ENCODE results near the gene KRT81.
A peak's percentile ranks its signal among the peaks of the same experiment; 100 is the strongest.

The KRT81 gene

DNA sequence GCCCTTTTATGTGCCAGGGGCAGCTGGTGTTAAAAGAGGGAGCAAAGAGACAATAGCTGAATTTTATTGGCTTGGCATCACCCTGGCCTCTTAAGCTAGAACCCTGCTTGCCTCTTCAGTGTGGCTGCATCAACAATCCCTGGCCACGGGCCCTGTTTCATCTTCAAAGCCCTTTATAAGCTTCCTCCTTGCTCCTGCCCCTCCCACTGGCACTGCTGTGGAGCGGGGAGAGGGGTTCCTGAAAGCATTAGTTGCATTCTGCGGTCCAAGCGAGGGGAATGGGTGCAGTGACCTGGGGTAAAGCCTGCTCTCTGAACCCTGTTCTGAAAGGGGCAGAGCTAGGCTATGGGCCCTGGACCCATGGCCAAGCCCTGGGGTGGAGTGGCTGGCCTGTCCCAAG lies 30.1 kb upstream of the KRT81 start:
- Histone ChIP-seq H4K91ac (ENCODE audit: low read length) (no peak overlapping the region), H2BK120ac (ENCODE audit: low read depth, low read length) (no peak overlapping the region), H3K36me3 (ENCODE audit: control insufficient read depth in 1 of 2, insufficient read depth in 2 of 2, low read depth in 1 of 2, low read length in 2 of 2) (no peaks in the 10 kb centered on the region), H3K79me1 (replicated peaks; ENCODE audit: low read length, poor library complexity, severe bottlenecking) (no peaks in the 10 kb centered on the region), H3K14ac (ENCODE audit: low read length in 2 of 2) (no peak overlapping the region), H2BK12ac (ENCODE audit: low read length in 2 of 2) (no peak overlapping the region), H2BK5ac (ENCODE audit: low read depth, low read length, poor library complexity, severe bottlenecking) (no peak overlapping the region), H2BK15ac (ENCODE audit: low read depth, poor library complexity, severe bottlenecking) (no peak overlapping the region), H3K18ac (ENCODE audit: low read depth in 1 of 2, low read length in 2 of 2) (no peak overlapping the region), H3K4me3 (ENCODE audit: insufficient read depth in 1 of 2, low read depth in 1 of 2, low read length in 2 of 2) (no peak overlapping the region), H2AK5ac (ENCODE audit: low read length, severe bottlenecking) (no peak overlapping the region), H4K8ac (ENCODE audit: low read length) (no peak overlapping the region), H2AFZ (ENCODE audit: low read depth, low read length) (no peak overlapping the region), H3K9ac (ENCODE audit: low read length) (no peak overlapping the region), H3K4me2 (ENCODE audit: low read length, poor library complexity, severe bottlenecking) (no peak overlapping the region), H3K9me3 (ENCODE audit: control insufficient read depth, low read length) (no peaks in the 10 kb centered on the region), H3K4ac (ENCODE audit: low read depth in 1 of 2, low read length in 2 of 2) (no peak overlapping the region), H3K27me3 (ENCODE audit: control insufficient read depth in 1 of 2, insufficient read depth in 1 of 2, low read length in 2 of 2) (peaks cover 72 to 92% of the 10 kb centered on the region in 2 experiments), H3K23ac (ENCODE audit: low read length in 2 of 2) (no peak overlapping the region), H3K4me1 (ENCODE audit: control insufficient read depth, insufficient read depth, low read depth, low read length) (no peaks in the 10 kb centered on the region), H3K27ac (ENCODE audit: low read length, poor library complexity, severe bottlenecking) (no peak overlapping the region)
- 65% methylated on average over 4 of the region's 4 CpGs for WGBS
- DNase-seq = no peak

DNA sequence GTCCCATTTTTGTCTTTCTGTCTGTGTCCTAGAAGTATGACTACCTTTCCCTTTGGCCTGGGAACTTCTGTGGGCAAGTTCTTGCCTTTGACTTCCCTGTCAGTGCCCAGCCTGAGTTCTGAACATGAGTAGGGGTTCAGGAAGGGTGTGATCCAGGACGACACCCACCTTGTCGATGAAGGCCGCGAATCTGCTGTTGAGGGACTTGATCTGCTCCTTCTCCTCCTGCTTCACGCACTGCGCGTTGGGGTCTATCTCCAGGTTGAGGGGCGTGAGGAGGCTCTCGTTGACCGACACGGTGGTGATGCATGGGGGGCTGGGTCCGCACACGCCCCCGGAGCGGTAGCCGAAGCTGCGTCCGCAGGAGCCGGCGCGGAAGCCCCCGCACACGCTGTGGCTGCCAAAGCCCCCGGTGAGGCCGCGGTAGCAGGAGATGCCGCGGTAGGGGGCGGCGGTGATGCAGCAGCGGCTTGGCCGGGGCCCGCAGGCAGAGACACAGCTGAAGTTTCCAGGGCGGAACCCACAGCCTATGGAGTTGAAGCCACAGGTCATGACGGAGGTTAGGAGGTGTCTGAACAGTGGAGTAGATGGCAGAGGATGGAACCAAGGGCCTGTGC lies 29.6 kb upstream of the KRT81 start, which contains the start of gene KRT83:
KRT83 (minus strand) TSS at position 615 of the 617 bp plus-strand sequence; CDS start at position 552, 63 bp downstream.
- H2BK5ac ChIP-seq (ENCODE audit: low read depth, low read length, poor library complexity, severe bottlenecking) = no peak within 1 kb of the TSS
- H3K18ac ChIP-seq (ENCODE audit: low read depth in 1 of 2, low read length in 2 of 2) = no peak within 1 kb of the TSS
- H3K27me3 ChIP-seq (ENCODE audit: control insufficient read depth in 1 of 2, insufficient read depth in 1 of 2, low read length in 2 of 2) = peaks cover 72 to 96% of the 10 kb centered on the region in 2 experiments
- H4K8ac ChIP-seq (ENCODE audit: low read length) = no peak within 1 kb of the TSS
- H2BK120ac ChIP-seq (ENCODE audit: low read depth, low read length) = no peak within 1 kb of the TSS
- H3K4me2 ChIP-seq (ENCODE audit: low read length, poor library complexity, severe bottlenecking) = no peak within 1 kb of the TSS
- H3K27ac ChIP-seq (ENCODE audit: low read length, poor library complexity, severe bottlenecking) = no peak within 1 kb of the TSS
- no peaks in the 10 kb centered on the region for H3K4me1 ChIP-seq (ENCODE audit: control insufficient read depth, insufficient read depth, low read depth, low read length)
- H2AK5ac ChIP-seq (ENCODE audit: low read length, severe bottlenecking) = no peak within 1 kb of the TSS
- H2BK12ac ChIP-seq (ENCODE audit: low read length in 2 of 2) = no peak within 1 kb of the TSS
- no peak within 1 kb of the TSS for H3K14ac ChIP-seq (ENCODE audit: low read length in 2 of 2)
- no peak within 1 kb of the TSS for H4K91ac ChIP-seq (ENCODE audit: low read length)
- H3K36me3 ChIP-seq (ENCODE audit: control insufficient read depth in 1 of 2, insufficient read depth in 2 of 2, low read depth in 1 of 2, low read length in 2 of 2) = no peaks in the 10 kb centered on the region
- no peaks in the 10 kb centered on the region for H3K79me1 ChIP-seq (replicated peaks; ENCODE audit: low read length, poor library complexity, severe bottlenecking)
- H3K9me3 ChIP-seq (ENCODE audit: control insufficient read depth, low read length) = no peaks in the 10 kb centered on the region
- no peak within 1 kb of the TSS for H2BK15ac ChIP-seq (ENCODE audit: low read depth, poor library complexity, severe bottlenecking)
- no peak within 1 kb of the TSS for H3K4me3 ChIP-seq (ENCODE audit: insufficient read depth in 1 of 2, low read depth in 1 of 2, low read length in 2 of 2)
- WGBS = 88% methylated on average over 35 of the region's 35 CpGs
- H3K4ac ChIP-seq (ENCODE audit: low read depth in 1 of 2, low read length in 2 of 2) = no peak within 1 kb of the TSS
- no peak within 1 kb of the TSS for H3K23ac ChIP-seq (ENCODE audit: low read length in 2 of 2)
- DNase-seq = no peak
- no peak within 1 kb of the TSS for H3K9ac ChIP-seq (ENCODE audit: low read length)
- no peak within 1 kb of the TSS for H2AFZ ChIP-seq (ENCODE audit: low read depth, low read length)

DNA sequence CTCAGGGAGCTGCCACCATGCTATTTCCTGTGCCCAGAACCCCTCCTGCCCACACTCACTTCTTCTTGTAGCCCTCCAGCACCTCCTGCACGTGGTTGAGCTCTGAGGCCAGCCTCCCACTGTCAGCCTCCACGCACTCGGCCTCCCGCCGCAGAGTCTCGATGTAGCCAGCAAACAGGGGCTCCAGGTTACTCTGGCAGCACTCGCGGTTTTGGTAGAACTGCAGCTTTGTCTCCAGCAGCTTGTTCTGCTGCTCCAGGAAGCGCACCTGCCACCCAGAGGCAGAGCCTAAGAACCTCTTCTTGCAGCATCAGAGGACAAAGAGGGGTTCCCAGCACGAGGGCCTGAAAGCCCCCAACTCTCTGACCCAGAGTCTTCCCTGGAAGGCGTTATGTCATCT lies 27.8 kb upstream of the KRT81 start:
- peaks cover 78 to 98% of the 10 kb centered on the region in 2 experiments for H3K27me3 ChIP-seq (ENCODE audit: control insufficient read depth in 1 of 2, insufficient read depth in 1 of 2, low read length in 2 of 2)
- no peak overlapping the region for H4K91ac ChIP-seq (ENCODE audit: low read length)
- no peak overlapping the region for H2BK12ac ChIP-seq (ENCODE audit: low read length in 2 of 2)
- DNase-seq = no peak
- no peak overlapping the region for H4K8ac ChIP-seq (ENCODE audit: low read length)
- no peak overlapping the region for H3K9ac ChIP-seq (ENCODE audit: low read length)
- H3K14ac ChIP-seq (ENCODE audit: low read length in 2 of 2) = no peak overlapping the region
- H3K27ac ChIP-seq (ENCODE audit: low read length, poor library complexity, severe bottlenecking) = no peak overlapping the region
- H3K4ac ChIP-seq (ENCODE audit: low read depth in 1 of 2, low read length in 2 of 2) = no peak overlapping the region
- no peaks in the 10 kb centered on the region for H3K9me3 ChIP-seq (ENCODE audit: control insufficient read depth, low read length)
- H2AFZ ChIP-seq (ENCODE audit: low read depth, low read length) = no peak overlapping the region
- H3K79me1 ChIP-seq (replicated peaks; ENCODE audit: low read length, poor library complexity, severe bottlenecking) = no peaks in the 10 kb centered on the region
- no peak overlapping the region for H2BK15ac ChIP-seq (ENCODE audit: low read depth, poor library complexity, severe bottlenecking)
- no peaks in the 10 kb centered on the region for H3K4me1 ChIP-seq (ENCODE audit: control insufficient read depth, insufficient read depth, low read depth, low read length)
- H3K23ac ChIP-seq (ENCODE audit: low read length in 2 of 2) = no peak overlapping the region
- 65% methylated on average over 11 of the region's 11 CpGs for WGBS
- H3K18ac ChIP-seq (ENCODE audit: low read depth in 1 of 2, low read length in 2 of 2) = no peak overlapping the region
- no peak overlapping the region for H2BK120ac ChIP-seq (ENCODE audit: low read depth, low read length)
- no peak overlapping the region for H2AK5ac ChIP-seq (ENCODE audit: low read length, severe bottlenecking)
- H2BK5ac ChIP-seq (ENCODE audit: low read depth, low read length, poor library complexity, severe bottlenecking) = no peak overlapping the region
- no peaks in the 10 kb centered on the region for H3K36me3 ChIP-seq (ENCODE audit: control insufficient read depth in 1 of 2, insufficient read depth in 2 of 2, low read depth in 1 of 2, low read length in 2 of 2)
- H3K4me3 ChIP-seq (ENCODE audit: insufficient read depth in 1 of 2, low read depth in 1 of 2, low read length in 2 of 2) = no peak overlapping the region
- no peak overlapping the region for H3K4me2 ChIP-seq (ENCODE audit: low read length, poor library complexity, severe bottlenecking)

DNA sequence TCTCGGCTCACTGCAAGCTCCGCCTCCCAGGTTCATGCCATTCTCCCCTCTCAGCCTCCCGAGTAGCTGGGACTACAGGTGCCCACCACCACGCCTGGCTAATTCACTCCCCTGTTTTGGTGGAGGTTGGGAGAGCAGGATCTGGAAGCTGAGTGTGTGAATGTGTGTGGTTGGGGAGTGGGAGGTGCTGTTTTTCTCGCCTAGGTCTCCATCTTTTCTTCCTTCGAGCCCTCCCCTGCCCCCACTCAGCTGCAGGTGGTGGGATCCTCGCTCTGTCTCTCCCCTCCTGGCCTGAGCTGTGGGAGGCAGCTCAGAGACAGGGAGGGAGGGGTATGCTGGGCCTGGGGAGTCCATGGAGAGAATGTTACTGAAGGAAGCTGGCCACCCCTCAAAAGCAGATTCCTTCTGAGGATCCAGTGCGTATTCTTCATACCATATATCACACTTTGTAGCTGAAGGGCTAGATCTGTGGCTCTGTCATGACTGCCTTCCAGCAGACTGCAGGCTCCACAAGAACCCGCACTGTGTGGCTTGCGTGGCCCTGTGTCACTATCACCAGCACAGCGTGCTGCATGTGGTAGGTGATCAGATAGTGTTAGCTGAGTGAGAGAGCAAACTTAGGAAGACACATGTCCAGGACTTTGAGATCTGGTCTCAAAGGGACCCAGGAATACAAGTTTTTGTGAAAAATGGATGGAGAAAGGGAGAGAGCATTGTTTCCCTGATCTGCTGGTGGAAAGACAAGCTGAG lies 27.1 kb upstream of the KRT81 start:
- Histone ChIP-seq H2BK12ac (ENCODE audit: low read length in 2 of 2) (no peak overlapping the region), H3K4ac (ENCODE audit: low read depth in 1 of 2, low read length in 2 of 2) (no peak overlapping the region), H3K79me1 (replicated peaks; ENCODE audit: low read length, poor library complexity, severe bottlenecking) (no peaks in the 10 kb centered on the region), H2BK120ac (ENCODE audit: low read depth, low read length) (no peak overlapping the region), H2BK15ac (ENCODE audit: low read depth, poor library complexity, severe bottlenecking) (no peak overlapping the region), H2BK5ac (ENCODE audit: low read depth, low read length, poor library complexity, severe bottlenecking) (no peak overlapping the region), H3K23ac (ENCODE audit: low read length in 2 of 2) (no peak overlapping the region), H3K27me3 (ENCODE audit: control insufficient read depth in 1 of 2, insufficient read depth in 1 of 2, low read length in 2 of 2) (peaks cover 78 to 98% of the 10 kb centered on the region in 2 experiments), H3K27ac (ENCODE audit: low read length, poor library complexity, severe bottlenecking) (no peak overlapping the region), H2AFZ (ENCODE audit: low read depth, low read length) (no peak overlapping the region), H4K8ac (ENCODE audit: low read length) (no peak overlapping the region), H3K36me3 (ENCODE audit: control insufficient read depth in 1 of 2, insufficient read depth in 2 of 2, low read depth in 1 of 2, low read length in 2 of 2) (no peaks in the 10 kb centered on the region), H3K9me3 (ENCODE audit: control insufficient read depth, low read length) (no peaks in the 10 kb centered on the region), H3K4me1 (ENCODE audit: control insufficient read depth, insufficient read depth, low read depth, low read length) (no peaks in the 10 kb centered on the region), H3K14ac (ENCODE audit: low read length in 2 of 2) (no peak overlapping the region), H2AK5ac (ENCODE audit: low read length, severe bottlenecking) (no peak overlapping the region), H3K4me3 (ENCODE audit: insufficient read depth in 1 of 2, low read depth in 1 of 2, low read length in 2 of 2) (peak overlapping the region in 1 of 2 experiments; percentile 10), H3K9ac (ENCODE audit: low read length) (no peak overlapping the region), H3K4me2 (ENCODE audit: low read length, poor library complexity, severe bottlenecking) (no peak overlapping the region), H4K91ac (ENCODE audit: low read length) (no peak overlapping the region), H3K18ac (ENCODE audit: low read depth in 1 of 2, low read length in 2 of 2) (no peak overlapping the region)
- no peak for DNase-seq
- WGBS = 83% methylated on average over 8 of the region's 11 CpGs
